HepG2 (cell line): Measurements from ENCODE around the gene SLC25A19. TPM values are rescaled to one million over a fixed set of nuclear protein-coding genes. Genes with fewer than 3 reads are reported as not detected.

Experiments
- AGO2 ChIP-seq: fragments of 200-400 bp; formaldehyde crosslinking; optimal IDR thresholded peaks from 2 replicates; pipeline ENCODE3; 2017; ENCODE audit warnings: mild to moderate bottlenecking, low read depth, low read length, moderate library complexity
- CCAR2 ChIP-seq: fragments of 200-400 bp; formaldehyde crosslinking; optimal IDR thresholded peaks from 2 replicates; pipeline ENCODE3; 2018; ENCODE audit warnings: low read depth, mild to moderate bottlenecking, low read length, moderate library complexity
- CEBPG ChIP-seq: IDR thresholded peaks from 2 replicates; pipeline ENCODE4 v1.6.1; 2016
- CREM ChIP-seq, 2 experiments: sonication (generic) in 1 of 2; formaldehyde crosslinking in 1 of 2; IDR thresholded peaks; 2 replicates each; pipeline versions ENCODE4 v1.4.0 to v1.6.1; 2016 to 2020; ENCODE audit warnings: antibody characterized with exemption in 1 of 2, mild to moderate bottlenecking in 1 of 2, missing genetic modification reagents in 1 of 2
- HES4 ChIP-seq: sonication (generic); formaldehyde crosslinking; IDR thresholded peaks from 2 replicates; pipeline ENCODE4 v1.9.0; 2021; ENCODE audit warnings: mild to moderate bottlenecking, missing genetic modification reagents, borderline replicate concordance
- HIC2 ChIP-seq: sonication (generic); formaldehyde crosslinking; IDR thresholded peaks from 2 replicates; pipeline ENCODE4 v1.9.0; 2022; ENCODE audit warnings: low read depth, missing genetic modification reagents
- HMG20A ChIP-seq: IDR thresholded peaks from 2 replicates; pipeline ENCODE4 v1.6.1; 2016; ENCODE audit warnings: borderline replicate concordance
- HNF4G ChIP-seq, 2 experiments: sonication (generic) in 1 of 2; formaldehyde crosslinking in 1 of 2; IDR thresholded peaks; 2 replicates each; pipeline versions ENCODE4 v1.4.0 to v1.6.1; 2011 to 2020; ENCODE audit warnings: borderline replicate concordance in 2 of 2, low read depth in 2 of 2, mild to moderate bottlenecking in 2 of 2, low read length in 1 of 2, missing genetic modification reagents in 1 of 2, moderate library complexity in 1 of 2
- MTF1 ChIP-seq: sonication (generic); formaldehyde crosslinking; IDR thresholded peaks from 2 replicates; pipeline ENCODE4 v1.5.0; 2020; ENCODE audit warnings: missing genetic modification reagents
- NCOA1 ChIP-seq: sonication (generic); formaldehyde crosslinking; IDR thresholded peaks from 2 replicates; pipeline ENCODE4 v1.9.0; 2021; ENCODE audit warnings: missing genetic modification reagents
- PCBP1 ChIP-seq: fragments of 200-400 bp; formaldehyde crosslinking; IDR thresholded peaks from 2 replicates; pipeline ENCODE4 v1.6.1; 2017; ENCODE audit warnings: mild to moderate bottlenecking, low read depth, low read length, borderline replicate concordance
- RFXAP ChIP-seq: sonication (generic); formaldehyde crosslinking; IDR thresholded peaks from 2 replicates; pipeline ENCODE4 v1.4.0; 2020; ENCODE audit warnings: missing genetic modification reagents, borderline replicate concordance
- RXRB ChIP-seq: IDR thresholded peaks from 2 replicates; pipeline ENCODE4 v1.6.1; 2016; ENCODE audit warnings: borderline replicate concordance, missing genetic modification reagents, missing compliant biosample characterization
- U2AF1 ChIP-seq: fragments of 200-400 bp; formaldehyde crosslinking; optimal IDR thresholded peaks from 2 replicates; pipeline ENCODE3; 2017; ENCODE audit warnings: mild to moderate bottlenecking, low read depth, low read length
- ZFX ChIP-seq: sonication (generic); formaldehyde crosslinking; IDR thresholded peaks from 2 replicates; pipeline ENCODE4 v1.4.0; 2020; ENCODE audit warnings: mild to moderate bottlenecking, low read depth, missing genetic modification reagents, moderate library complexity
- ZIK1 ChIP-seq: sonication (generic); formaldehyde crosslinking; IDR thresholded peaks from 2 replicates; pipeline ENCODE4 v1.5.0; 2020; ENCODE audit warnings: mild to moderate bottlenecking, low read depth, missing genetic modification reagents, borderline replicate concordance
- ZMYM2 ChIP-seq: sonication (generic); formaldehyde crosslinking; IDR thresholded peaks from 2 replicates; pipeline ENCODE4 v1.8.0; 2022; ENCODE audit warnings: mild to moderate bottlenecking, missing genetic modification reagents
- ZNF614 ChIP-seq: IDR thresholded peaks from 2 replicates; pipeline ENCODE4 v1.6.1; 2018; ENCODE audit warnings: missing biosample characterization, missing genetic modification reagents, inconsistent platforms, borderline replicate concordance
- ZNF740 ChIP-seq: sonication (generic); formaldehyde crosslinking; IDR thresholded peaks from 2 replicates; pipeline ENCODE4 v1.4.0; 2020; ENCODE audit warnings: missing genetic modification reagents
- ZNF768 ChIP-seq: sonication (generic); formaldehyde crosslinking; IDR thresholded peaks from 2 replicates; pipeline ENCODE4 v1.4.0; 2020; ENCODE audit warnings: missing genetic modification reagents
- polyA plus RNA-seq, 8 experiments: library from polyadenylated mRNA; depleted of rRNA in 3 of 8; stranded (reverse) in 7 of 8; unstranded in 1 of 8; fragments of >200 nt; fragmentation: Illumina TruSeq in 4 of 8; extraction: Trizol in 4 of 8; gene quantifications; 2 replicates each; pipeline versions ENCODE4 v1.2.1 to v1.2.3, GENCODE V29; 2011 to 2016; ENCODE audit warnings: low read depth in 4 of 8, missing spikeins in 1 of 8, mixed read lengths in 1 of 8; ENCODE audit not compliant: insufficient read depth in 1 of 8
- total RNA-seq, 5 experiments: library from RNA; depleted of rRNA; stranded (reverse); fragments of >200 nt; fragmentation: Illumina TruSeq; extraction: Trizol; gene quantifications; 2 replicates each; pipeline ENCODE4 v1.2.3, GENCODE V29; 2016; ENCODE audit warnings: low read depth in 1 of 5
- TF ChIP-seq, protein P1 (sequence below): IDR thresholded peaks from 2 replicates; pipeline ENCODE4 v1.6.1; 2016; ENCODE audit warnings: mild to moderate bottlenecking, missing biosample characterization, missing genetic modification reagents
- TF ChIP-seq, protein P2 (sequence below): sonication (generic); formaldehyde crosslinking; IDR thresholded peaks from 2 replicates; pipeline ENCODE4 v1.8.1; 2023; ENCODE audit warnings: mild to moderate bottlenecking, inconsistent platforms, moderate library complexity, missing genetic modification reagents, borderline replicate concordance
- TF ChIP-seq, protein P3 (sequence below): sonication (generic); formaldehyde crosslinking; IDR thresholded peaks from 2 replicates; pipeline ENCODE4 v1.5.1; 2020; ENCODE audit warnings: mild to moderate bottlenecking, moderate library complexity, missing genetic modification reagents

Gene SLC25A19
- total and polyA plus RNA-seq, 2 of the 13 experiments (the other 11 are each of a cell fraction or from before 2014, with no cell fraction given) = 24.4 to 41.4 TPM

DNA sequence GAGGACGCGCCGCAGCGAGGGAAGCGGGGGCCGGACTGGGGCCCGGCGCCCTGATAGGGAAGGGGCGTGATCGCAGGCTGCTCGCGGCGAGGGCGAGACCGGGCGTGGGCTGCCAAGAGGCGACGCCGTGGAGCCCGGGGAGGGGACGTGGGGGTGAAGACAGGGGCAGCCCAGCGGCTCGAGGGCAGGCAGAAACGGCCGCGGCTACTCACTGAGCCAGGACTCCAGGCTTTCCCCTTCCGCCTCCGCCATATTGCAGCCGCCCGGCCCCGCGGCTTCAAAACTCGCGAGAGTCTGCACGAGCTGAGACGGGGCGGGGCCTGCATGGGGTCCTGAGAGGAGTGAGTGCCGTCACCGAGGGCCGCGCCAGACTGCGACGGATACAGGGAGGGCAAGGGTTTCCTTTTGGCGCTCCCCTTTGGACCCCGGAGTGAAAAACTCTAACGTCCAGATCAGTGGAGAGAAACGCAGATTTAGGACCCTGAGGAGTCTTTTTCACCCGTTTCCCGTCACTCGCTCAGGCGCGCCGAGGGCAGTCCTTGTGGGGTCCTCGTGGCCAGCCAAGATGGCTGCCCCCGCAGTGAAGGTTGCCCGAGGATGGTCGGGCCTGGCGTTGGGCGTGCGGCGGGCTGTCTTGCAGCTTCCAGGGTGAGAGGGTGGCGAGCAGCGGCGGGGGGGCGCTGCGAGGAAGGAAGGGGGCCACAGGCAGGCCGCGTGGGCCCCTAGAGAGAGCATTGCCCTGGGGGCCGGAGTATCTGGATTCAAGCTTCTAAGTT lies 27.7 kb downstream of the SLC25A19 start, which contains the start of the genes GGA3 and MRPS7 (continued):
- peak; percentile 77 for TF ChIP-seq AGO2
- TF ChIP-seq NCOA1 (CRISPR knock-in tag) = peak; percentile 2; the same call in 1 of the 2 replicates
- peak; percentile 78 for TF ChIP-seq U2AF1
- no peak; the same call in 1 of the 2 replicates for TF ChIP-seq HNF4G (IDR thresholded peaks at IDR 0.05; ENCODE audit: borderline replicate concordance, low read depth, low read length)
- peak; percentile 55; the same call in 1 of the 2 replicates for TF ChIP-seq HNF4G (CRISPR knock-in tag; IDR thresholded peaks at IDR 0.05; ENCODE audit: borderline replicate concordance, low read depth)
- peak; percentile 90 for TF ChIP-seq PCBP1
- TF ChIP-seq HMG20A (CRISPR knock-in tag) = no peak
- no peak for TF ChIP-seq CEBPG (CRISPR knock-in tag)
- peak; percentile 79; the same call in 1 of the 2 replicates for TF ChIP-seq ZNF614 (CRISPR knock-in tag)
- TF ChIP-seq MTF1 (CRISPR knock-in tag) = no peak
- TF ChIP-seq CCAR2 = no peak
- TF ChIP-seq, protein P1, sequence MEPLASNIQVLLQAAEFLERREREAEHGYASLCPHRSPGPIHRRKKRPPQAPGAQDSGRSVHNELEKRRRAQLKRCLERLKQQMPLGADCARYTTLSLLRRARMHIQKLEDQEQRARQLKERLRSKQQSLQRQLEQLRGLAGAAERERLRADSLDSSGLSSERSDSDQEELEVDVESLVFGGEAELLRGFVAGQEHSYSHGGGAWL (CRISPR knock-in tag) = peak; percentile 78; the same call in 1 of the 2 replicates
- TF ChIP-seq, protein P2, sequence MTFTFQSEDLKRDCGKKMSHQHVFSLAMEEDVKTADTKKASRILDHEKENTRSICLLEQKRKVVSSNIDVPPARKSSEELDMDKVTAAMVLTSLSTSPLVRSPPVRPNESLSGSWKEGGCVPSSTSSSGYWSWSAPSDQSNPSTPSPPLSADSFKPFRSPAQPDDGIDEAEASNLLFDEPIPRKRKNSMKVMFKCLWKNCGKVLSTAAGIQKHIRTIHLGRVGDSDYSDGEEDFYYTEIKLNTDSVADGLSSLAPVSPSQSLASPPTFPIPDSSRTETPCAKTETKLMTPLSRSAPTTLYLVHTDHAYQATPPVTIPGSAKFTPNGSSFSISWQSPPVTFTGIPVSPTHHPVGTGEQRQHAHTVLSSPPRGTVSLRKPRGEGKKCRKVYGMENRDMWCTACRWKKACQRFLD = peak; percentile 79; the same call in 1 of the 2 replicates
- TF ChIP-seq, protein P3, sequence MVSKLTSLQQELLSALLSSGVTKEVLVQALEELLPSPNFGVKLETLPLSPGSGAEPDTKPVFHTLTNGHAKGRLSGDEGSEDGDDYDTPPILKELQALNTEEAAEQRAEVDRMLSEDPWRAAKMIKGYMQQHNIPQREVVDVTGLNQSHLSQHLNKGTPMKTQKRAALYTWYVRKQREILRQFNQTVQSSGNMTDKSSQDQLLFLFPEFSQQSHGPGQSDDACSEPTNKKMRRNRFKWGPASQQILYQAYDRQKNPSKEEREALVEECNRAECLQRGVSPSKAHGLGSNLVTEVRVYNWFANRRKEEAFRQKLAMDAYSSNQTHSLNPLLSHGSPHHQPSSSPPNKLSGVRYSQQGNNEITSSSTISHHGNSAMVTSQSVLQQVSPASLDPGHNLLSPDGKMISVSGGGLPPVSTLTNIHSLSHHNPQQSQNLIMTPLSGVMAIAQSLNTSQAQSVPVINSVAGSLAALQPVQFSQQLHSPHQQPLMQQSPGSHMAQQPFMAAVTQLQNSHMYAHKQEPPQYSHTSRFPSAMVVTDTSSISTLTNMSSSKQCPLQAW (CRISPR knock-in tag) = peak; percentile 91
- TF ChIP-seq ZNF768 (CRISPR knock-in tag) = peak; percentile 55; the same call in 1 of the 2 replicates
- peak; percentile 24; the same call in 1 of the 2 replicates for TF ChIP-seq ZIK1 (CRISPR knock-in tag)
- peak; percentile 77 for TF ChIP-seq RFXAP (CRISPR knock-in tag)
- 0 out of 2 replicates have a peak, but pooled peaks have one; percentile 16 for TF ChIP-seq HIC2
- TF ChIP-seq HES4 = peak; percentile 80
- peak; percentile 81 for TF ChIP-seq ZMYM2 (CRISPR knock-in tag)
- peak; percentile 96 for TF ChIP-seq ZFX (CRISPR knock-in tag)
- TF ChIP-seq CREM (IDR thresholded peaks at IDR 0.05) = peak; percentile 86
- TF ChIP-seq CREM (CRISPR knock-in tag; IDR thresholded peaks at IDR 0.05) = no peak
- no peak for TF ChIP-seq ZNF740
- 0 out of 2 replicates have a peak, but pooled peaks have one; percentile 41 for TF ChIP-seq RXRB (CRISPR knock-in tag)
